Liver (tissue), 9 donors: ENCODE results near the gene KAT6B. TPM values are rescaled to one million over a fixed set of nuclear protein-coding genes. Genes with fewer than 3 reads are reported as not detected.

Source experiments
- DNase-seq: peaks from one replicate; pipeline ENCODE4 v3.0.0-alpha.2; 2017; ENCODE audit warnings: low spot score
- H3K27ac ChIP-seq, 2 donors: one replicate each; pipeline ENCODE4 v1.7.0; 2013; ENCODE audit warnings: inconsistent platforms in 2 of 2, low read length in 2 of 2, control low read depth in 1 of 2, low read depth in 1 of 2, mild to moderate bottlenecking in 1 of 2
- H3K27me3 ChIP-seq, 4 donors: one replicate each; pipeline versions ENCODE4 v1.6.1 to v1.7.0; 2013; ENCODE audit warnings: low read length in 3 of 4, inconsistent platforms in 1 of 4, mild to moderate bottlenecking in 1 of 4, moderate library complexity in 1 of 4; ENCODE audit not compliant: control insufficient read depth in 4 of 4, insufficient read depth in 4 of 4
- H3K36me3 ChIP-seq, 4 donors: one replicate each; pipeline versions ENCODE4 v1.6.1 to v1.7.0; 2013; ENCODE audit warnings: low read length in 3 of 4, mild to moderate bottlenecking in 3 of 4, low read depth in 1 of 4, moderate library complexity in 1 of 4; ENCODE audit not compliant: control insufficient read depth in 4 of 4, insufficient read depth in 3 of 4
- H3K4me1 ChIP-seq, 4 donors: one replicate each; pipeline versions ENCODE4 v1.6.1 to v1.7.0; 2013; ENCODE audit warnings: low read length in 3 of 4, mild to moderate bottlenecking in 3 of 4, moderate library complexity in 1 of 4; ENCODE audit not compliant: control insufficient read depth in 4 of 4, insufficient read depth in 4 of 4
- H3K4me3 ChIP-seq, 3 donors: one replicate each; pipeline versions ENCODE4 v1.6.1 to v1.7.0; 2013; ENCODE audit warnings: low read length in 3 of 3, control low read depth in 1 of 3, low read depth in 1 of 3, mild to moderate bottlenecking in 1 of 3
- H3K9ac ChIP-seq, 2 donors: one replicate each; pipeline ENCODE4 v1.7.0; 2013; ENCODE audit warnings: low read length in 2 of 2, mild to moderate bottlenecking in 2 of 2, moderate library complexity in 2 of 2, control low read depth in 1 of 2, low read depth in 1 of 2
- H3K9me3 ChIP-seq, 4 donors: one replicate each; pipeline versions ENCODE4 v1.6.1 to v1.7.0; 2013; ENCODE audit warnings: low read length in 3 of 4; ENCODE audit not compliant: control insufficient read depth in 4 of 4
- FOXA1 ChIP-seq: IDR thresholded peaks from 2 replicates; pipeline ENCODE4 v1.6.1; 2016; ENCODE audit warnings: antibody characterized with exemption
- FOXA2 ChIP-seq: IDR thresholded peaks from 2 replicates; pipeline ENCODE4 v1.6.1; 2016; ENCODE audit warnings: antibody characterized with exemption
- GABPA ChIP-seq, 2 donors: IDR thresholded peaks in 1 of 2; conservative IDR thresholded peaks in 1 of 2; 2 replicates each; pipeline ENCODE4 v1.6.1; 2016; ENCODE audit warnings: antibody characterized with exemption in 2 of 2, mild to moderate bottlenecking in 1 of 2, moderate library complexity in 1 of 2
- HNF4A ChIP-seq, 2 donors: conservative IDR thresholded peaks; 2 replicates each; pipeline ENCODE4 v1.6.1; 2016; ENCODE audit warnings: antibody characterized with exemption in 2 of 2, mild to moderate bottlenecking in 2 of 2
- HNF4G ChIP-seq: IDR thresholded peaks from 2 replicates; pipeline ENCODE4 v1.6.1; 2016; ENCODE audit warnings: antibody characterized with exemption
- JUND ChIP-seq, 2 donors: IDR thresholded peaks; 2 replicates each; pipeline ENCODE4 v1.6.1; 2016; ENCODE audit warnings: antibody characterized with exemption in 2 of 2
- RAD21 ChIP-seq, 2 donors: IDR thresholded peaks; 2 replicates each; pipeline ENCODE4 v1.6.1; 2016; ENCODE audit warnings: antibody characterized with exemption in 2 of 2, mild to moderate bottlenecking in 2 of 2
- RXRA ChIP-seq, 2 donors: IDR thresholded peaks; 2 replicates each; pipeline ENCODE4 v1.6.1; 2017 to 2018; ENCODE audit warnings: antibody characterized with exemption in 2 of 2, mild to moderate bottlenecking in 1 of 2
- SP1 ChIP-seq: IDR thresholded peaks from 2 replicates; pipeline ENCODE4 v1.6.1; 2018; ENCODE audit warnings: antibody characterized with exemption, mild to moderate bottlenecking
- YY1 ChIP-seq: IDR thresholded peaks from 2 replicates; pipeline ENCODE4 v1.6.1; 2016; ENCODE audit warnings: antibody characterized with exemption, mild to moderate bottlenecking
- WGBS: extraction: QIAGEN DNeasy Blood & Tissue Kit; methylation state at CpG from one replicate; pipeline ENCODE4 v1.1.7; 2013; 5-methylcytosine and 5-hydroxymethylcytosine counted together
- polyA plus RNA-seq, 2 donors: library from polyadenylated mRNA; stranded (reverse) in 1 of 2; unstranded in 1 of 2; fragments of 200-250 nt in 1 of 2; fragments of >200 nt in 1 of 2; fragmentation: Nextera tagmentation in 1 of 2; extraction: Ambion mirVana in 1 of 2; gene quantifications; one replicate each; pipeline versions ENCODE4 v1.2.1 to v1.2.3, GENCODE V29; 2013 to 2015
- total RNA-seq, 2 donors: library from RNA; depleted of rRNA; stranded (reverse); fragments of >200 nt; gene quantifications; one replicate each; pipeline ENCODE4 v1.2.3, GENCODE V29; 2014
- TF ChIP-seq, protein P1 (sequence below): IDR thresholded peaks from 2 replicates; pipeline ENCODE4 v1.6.1; 2016; ENCODE audit warnings: antibody characterized with exemption
- TF ChIP-seq, protein P2 (sequence below): IDR thresholded peaks from 2 replicates; pipeline ENCODE4 v1.6.1; 2016; ENCODE audit warnings: antibody characterized with exemption
- TF ChIP-seq, protein P3 (sequence below): IDR thresholded peaks from 2 replicates; pipeline ENCODE4 v1.6.1; 2016; ENCODE audit warnings: antibody characterized with exemption, mild to moderate bottlenecking
- TF ChIP-seq, protein P4 (sequence below): IDR thresholded peaks from 2 replicates; pipeline ENCODE4 v1.6.1; 2016; ENCODE audit warnings: antibody characterized with exemption
- TF ChIP-seq, protein P5 (sequence below): fragments of 150-350 bp; IDR thresholded peaks from 2 replicates; pipeline ENCODE4 v1.5.1; 2017; ENCODE audit warnings: improper control_type of control experiment, low read depth, low read length; ENCODE audit not compliant: missing input control
- donor health status: healthy.
- donor health status: healthy.
- donor health status: healthy.
- donor health status: healthy.
- donor health status: healthy.

The KAT6B gene
- total and polyA plus RNA-seq, 4 donors = 2.0 to 21.2 (median 8.8) TPM

DNA sequence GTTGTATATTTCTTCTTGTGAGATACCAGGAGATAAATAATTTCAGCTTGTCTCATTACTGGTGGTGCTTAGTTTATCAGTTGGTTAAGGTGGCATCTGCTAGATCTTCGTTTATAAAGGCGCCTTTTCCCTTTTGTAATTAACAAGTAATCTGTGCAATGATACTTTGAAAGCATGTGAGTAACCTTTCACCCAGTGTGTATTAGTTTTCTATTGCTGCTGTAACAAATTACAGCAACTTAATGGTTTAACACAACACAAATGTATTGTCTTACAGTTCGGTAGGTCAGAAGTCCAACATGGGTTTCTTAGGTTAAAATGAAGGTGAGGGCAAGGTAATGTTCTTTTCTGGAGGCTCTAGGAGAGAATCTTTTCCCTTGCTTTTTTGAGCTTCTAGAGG lies 30.5 kb downstream of the KAT6B start:
- Histone ChIP-seq H3K36me3 (peaks cover 0 to 2% (median 0%) of the 10 kb centered on the region in 4 donors), H3K27ac (no peak overlapping the region), H3K4me1 (peaks cover 0 to 6% (median 5%) of the 10 kb centered on the region in 4 donors), H3K27me3 (no peaks in the 10 kb centered on the region), H3K9ac (no peak overlapping the region), H3K9me3 (no peaks in the 10 kb centered on the region), H3K4me3 (no peak overlapping the region)
- 98% methylated on average over 3 of the region's 3 CpGs for WGBS
- TF ChIP-seq RXRA (IDR thresholded peaks at IDR 0.05) = no peak
- TF ChIP-seq, protein P1, sequence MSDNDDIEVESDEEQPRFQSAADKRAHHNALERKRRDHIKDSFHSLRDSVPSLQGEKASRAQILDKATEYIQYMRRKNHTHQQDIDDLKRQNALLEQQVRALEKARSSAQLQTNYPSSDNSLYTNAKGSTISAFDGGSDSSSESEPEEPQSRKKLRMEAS = no peak
- no peak for TF ChIP-seq RAD21 (IDR thresholded peaks at IDR 0.05)
- no peak for DNase-seq

DNA sequence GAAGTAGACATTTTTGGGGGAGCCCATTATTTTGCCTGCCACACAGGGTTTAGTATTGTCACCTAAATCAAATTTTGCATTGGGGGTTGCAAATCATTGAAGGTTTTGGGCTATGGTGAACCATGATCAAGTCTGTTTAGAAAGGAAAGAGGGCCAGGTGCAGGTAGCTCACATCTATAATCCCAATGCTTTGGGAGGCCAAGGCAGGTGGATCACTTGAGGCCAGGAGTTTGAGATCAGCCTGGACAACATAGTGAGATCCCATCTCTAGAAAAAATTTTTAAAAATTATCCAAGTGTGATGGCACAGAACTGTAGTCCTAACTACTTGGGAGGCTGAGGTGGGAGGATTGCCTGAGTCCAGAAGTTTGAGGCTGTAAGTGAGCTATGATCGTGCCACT lies 31.2 kb downstream of the KAT6B start:
- Histone ChIP-seq H3K27ac (no peak overlapping the region), H3K4me3 (no peak overlapping the region), H3K9ac (no peak overlapping the region), H3K27me3 (no peaks in the 10 kb centered on the region), H3K36me3 (peaks cover 0 to 2% (median 0%) of the 10 kb centered on the region in 4 donors), H3K4me1 (peaks cover 0 to 4% (median 3%) of the 10 kb centered on the region in 4 donors), H3K9me3 (no peaks in the 10 kb centered on the region)
- no peak for TF ChIP-seq JUND (IDR thresholded peaks at IDR 0.05)
- no peak for TF ChIP-seq GABPA (IDR thresholded peaks at IDR 0.05 in 1 of 2, conservative IDR thresholded peaks at IDR 0.05 in 1 of 2)
- TF ChIP-seq, protein P2, sequence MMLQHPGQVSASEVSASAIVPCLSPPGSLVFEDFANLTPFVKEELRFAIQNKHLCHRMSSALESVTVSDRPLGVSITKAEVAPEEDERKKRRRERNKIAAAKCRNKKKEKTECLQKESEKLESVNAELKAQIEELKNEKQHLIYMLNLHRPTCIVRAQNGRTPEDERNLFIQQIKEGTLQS = no peak
- TF ChIP-seq FOXA1 = no peak
- TF ChIP-seq FOXA2 = no peak
- no peak for TF ChIP-seq YY1
- TF ChIP-seq, protein P1 = no peak
- TF ChIP-seq RAD21 (IDR thresholded peaks at IDR 0.05) = no peak
- 100% methylated on average over 1 of the region's 1 CpG for WGBS
- no peak for DNase-seq

DNA sequence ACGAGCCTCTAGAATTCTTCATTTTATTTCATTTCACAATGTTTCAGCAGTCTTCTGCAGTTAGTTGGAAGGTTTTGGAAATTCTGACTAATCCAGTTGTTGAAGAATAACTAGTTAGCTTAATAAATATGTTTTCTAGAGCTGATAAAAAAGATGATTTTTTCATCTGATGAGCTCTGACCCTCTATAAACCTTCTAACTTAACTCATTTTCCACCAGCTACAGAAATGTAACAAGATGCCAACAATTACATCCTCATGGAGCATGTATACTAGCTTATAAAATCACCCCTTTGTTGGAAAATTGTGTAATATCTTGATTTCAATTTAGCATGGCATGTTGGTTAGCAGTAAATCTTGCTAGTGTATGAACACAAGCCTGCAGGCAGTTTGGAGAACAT lies 33.1 kb downstream of the KAT6B start:
- Histone ChIP-seq H3K27me3 (no peaks in the 10 kb centered on the region), H3K4me1 (peaks cover 0 to 3% (median 1%) of the 10 kb centered on the region in 4 donors), H3K36me3 (peaks cover 0 to 2% (median 0%) of the 10 kb centered on the region in 4 donors), H3K9me3 (no peaks in the 10 kb centered on the region), H3K27ac (no peak overlapping the region), H3K4me3 (no peak overlapping the region), H3K9ac (no peak overlapping the region)
- no peak for TF ChIP-seq GABPA (IDR thresholded peaks at IDR 0.05 in 1 of 2, conservative IDR thresholded peaks at IDR 0.05 in 1 of 2)
- no peak for TF ChIP-seq FOXA2
- TF ChIP-seq, protein P3, sequence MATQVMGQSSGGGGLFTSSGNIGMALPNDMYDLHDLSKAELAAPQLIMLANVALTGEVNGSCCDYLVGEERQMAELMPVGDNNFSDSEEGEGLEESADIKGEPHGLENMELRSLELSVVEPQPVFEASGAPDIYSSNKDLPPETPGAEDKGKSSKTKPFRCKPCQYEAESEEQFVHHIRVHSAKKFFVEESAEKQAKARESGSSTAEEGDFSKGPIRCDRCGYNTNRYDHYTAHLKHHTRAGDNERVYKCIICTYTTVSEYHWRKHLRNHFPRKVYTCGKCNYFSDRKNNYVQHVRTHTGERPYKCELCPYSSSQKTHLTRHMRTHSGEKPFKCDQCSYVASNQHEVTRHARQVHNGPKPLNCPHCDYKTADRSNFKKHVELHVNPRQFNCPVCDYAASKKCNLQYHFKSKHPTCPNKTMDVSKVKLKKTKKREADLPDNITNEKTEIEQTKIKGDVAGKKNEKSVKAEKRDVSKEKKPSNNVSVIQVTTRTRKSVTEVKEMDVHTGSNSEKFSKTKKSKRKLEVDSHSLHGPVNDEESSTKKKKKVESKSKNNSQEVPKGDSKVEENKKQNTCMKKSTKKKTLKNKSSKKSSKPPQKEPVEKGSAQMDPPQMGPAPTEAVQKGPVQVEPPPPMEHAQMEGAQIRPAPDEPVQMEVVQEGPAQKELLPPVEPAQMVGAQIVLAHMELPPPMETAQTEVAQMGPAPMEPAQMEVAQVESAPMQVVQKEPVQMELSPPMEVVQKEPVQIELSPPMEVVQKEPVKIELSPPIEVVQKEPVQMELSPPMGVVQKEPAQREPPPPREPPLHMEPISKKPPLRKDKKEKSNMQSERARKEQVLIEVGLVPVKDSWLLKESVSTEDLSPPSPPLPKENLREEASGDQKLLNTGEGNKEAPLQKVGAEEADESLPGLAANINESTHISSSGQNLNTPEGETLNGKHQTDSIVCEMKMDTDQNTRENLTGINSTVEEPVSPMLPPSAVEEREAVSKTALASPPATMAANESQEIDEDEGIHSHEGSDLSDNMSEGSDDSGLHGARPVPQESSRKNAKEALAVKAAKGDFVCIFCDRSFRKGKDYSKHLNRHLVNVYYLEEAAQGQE = no peak
- TF ChIP-seq, protein P4, sequence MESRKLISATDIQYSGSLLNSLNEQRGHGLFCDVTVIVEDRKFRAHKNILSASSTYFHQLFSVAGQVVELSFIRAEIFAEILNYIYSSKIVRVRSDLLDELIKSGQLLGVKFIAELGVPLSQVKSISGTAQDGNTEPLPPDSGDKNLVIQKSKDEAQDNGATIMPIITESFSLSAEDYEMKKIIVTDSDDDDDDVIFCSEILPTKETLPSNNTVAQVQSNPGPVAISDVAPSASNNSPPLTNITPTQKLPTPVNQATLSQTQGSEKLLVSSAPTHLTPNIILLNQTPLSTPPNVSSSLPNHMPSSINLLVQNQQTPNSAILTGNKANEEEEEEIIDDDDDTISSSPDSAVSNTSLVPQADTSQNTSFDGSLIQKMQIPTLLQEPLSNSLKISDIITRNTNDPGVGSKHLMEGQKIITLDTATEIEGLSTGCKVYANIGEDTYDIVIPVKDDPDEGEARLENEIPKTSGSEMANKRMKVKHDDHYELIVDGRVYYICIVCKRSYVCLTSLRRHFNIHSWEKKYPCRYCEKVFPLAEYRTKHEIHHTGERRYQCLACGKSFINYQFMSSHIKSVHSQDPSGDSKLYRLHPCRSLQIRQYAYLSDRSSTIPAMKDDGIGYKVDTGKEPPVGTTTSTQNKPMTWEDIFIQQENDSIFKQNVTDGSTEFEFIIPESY = no peak
- TF ChIP-seq, protein P1 = no peak
- no peak for TF ChIP-seq HNF4G
- TF ChIP-seq HNF4A (conservative IDR thresholded peaks at IDR 0.05) = no peak
- no peak for TF ChIP-seq SP1
- no peak for TF ChIP-seq JUND (IDR thresholded peaks at IDR 0.05)
- TF ChIP-seq, protein P2 = no peak
- TF ChIP-seq, protein P5, sequence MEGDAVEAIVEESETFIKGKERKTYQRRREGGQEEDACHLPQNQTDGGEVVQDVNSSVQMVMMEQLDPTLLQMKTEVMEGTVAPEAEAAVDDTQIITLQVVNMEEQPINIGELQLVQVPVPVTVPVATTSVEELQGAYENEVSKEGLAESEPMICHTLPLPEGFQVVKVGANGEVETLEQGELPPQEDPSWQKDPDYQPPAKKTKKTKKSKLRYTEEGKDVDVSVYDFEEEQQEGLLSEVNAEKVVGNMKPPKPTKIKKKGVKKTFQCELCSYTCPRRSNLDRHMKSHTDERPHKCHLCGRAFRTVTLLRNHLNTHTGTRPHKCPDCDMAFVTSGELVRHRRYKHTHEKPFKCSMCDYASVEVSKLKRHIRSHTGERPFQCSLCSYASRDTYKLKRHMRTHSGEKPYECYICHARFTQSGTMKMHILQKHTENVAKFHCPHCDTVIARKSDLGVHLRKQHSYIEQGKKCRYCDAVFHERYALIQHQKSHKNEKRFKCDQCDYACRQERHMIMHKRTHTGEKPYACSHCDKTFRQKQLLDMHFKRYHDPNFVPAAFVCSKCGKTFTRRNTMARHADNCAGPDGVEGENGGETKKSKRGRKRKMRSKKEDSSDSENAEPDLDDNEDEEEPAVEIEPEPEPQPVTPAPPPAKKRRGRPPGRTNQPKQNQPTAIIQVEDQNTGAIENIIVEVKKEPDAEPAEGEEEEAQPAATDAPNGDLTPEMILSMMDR = no peak
- TF ChIP-seq FOXA1 = no peak
- DNase-seq = no peak
- 91% methylated on average over 1 of the region's 1 CpG for WGBS
